Right renal pelvis (tissue), 4 donors: ENCODE measurements around the gene PTCD3. TPM values are rescaled to one million over a fixed set of nuclear protein-coding genes. Genes with fewer than 3 reads are reported as not detected.

Experiments
- DNase-seq, 4 donors: peaks; one replicate each; pipeline ENCODE4 v3.0.0-alpha.2; 2013; ENCODE audit warnings: low read depth in 4 of 4, low spot score in 3 of 4, missing footprints in 1 of 4
- polyA plus RNA-seq, 4 donors: library from polyadenylated mRNA; unstranded; fragments of 120-200 nt; gene quantifications; one replicate each; pipeline ENCODE4 v1.2.1, GENCODE V29; 2013; ENCODE audit not compliant: insufficient read length in 4 of 4

The PTCD3 gene
- polyA plus RNA-seq, 4 donors: 117 to 141 (median 132) TPM

- DNase-seq: peak; percentile 32 to 47 (median 46)
Measured at GRCh38 chr2:86079981-86080911, 25.8 kb upstream of the PTCD3 start.

- no peak for DNase-seq
Measured at GRCh38 chr2:86081724-86082123, 24.3 kb upstream of the PTCD3 start.

- DNase-seq: no peak
Measured at GRCh38 chr2:86082756-86083155, 23.3 kb upstream of the PTCD3 start.

DNA sequence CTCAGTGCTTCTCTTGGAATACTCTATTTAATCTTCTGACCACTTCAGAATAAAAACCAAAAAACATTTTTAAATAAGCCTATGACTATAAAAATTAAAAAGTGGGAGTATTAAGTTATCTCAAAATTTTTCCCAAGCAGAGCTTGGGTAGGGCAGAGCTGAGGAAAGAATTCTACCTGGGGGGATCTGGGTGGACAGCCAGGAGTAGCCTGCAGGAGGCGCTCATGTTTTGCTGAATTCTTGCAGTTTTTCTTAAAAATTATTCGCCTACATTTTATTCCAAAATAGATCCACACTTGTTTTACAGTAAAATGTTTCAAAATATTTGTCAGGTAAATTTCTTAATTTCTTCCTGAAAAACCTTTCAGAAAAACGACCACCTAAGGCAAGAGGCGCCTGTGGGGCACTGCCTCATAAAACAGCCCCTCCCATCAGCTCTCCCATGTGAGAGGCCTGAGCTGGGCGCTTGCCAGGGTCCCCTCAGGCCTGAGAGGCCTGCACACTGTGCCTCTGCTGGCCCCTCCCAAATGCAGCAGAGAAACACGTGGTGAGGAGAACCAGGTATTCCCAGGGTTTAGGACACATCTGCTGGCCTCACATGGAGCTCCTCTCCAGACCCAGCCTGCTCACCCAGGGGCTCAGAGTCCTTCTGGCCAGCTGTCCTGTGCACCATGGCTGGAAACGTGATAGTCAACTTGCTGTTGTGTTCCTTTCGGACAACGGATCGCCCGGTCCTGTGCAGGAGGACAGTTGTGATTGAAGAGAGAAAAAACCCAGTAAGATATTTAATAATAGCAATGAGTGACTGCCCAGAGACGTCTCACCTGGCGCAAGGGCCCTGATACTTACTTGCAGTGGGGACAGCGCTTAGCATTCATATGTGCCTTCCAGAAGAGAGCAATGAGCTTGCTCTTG is 17.8 kb upstream of the PTCD3 start:
- no peak for DNase-seq

GRCh38 chr2:86094229-86094628 is 11.8 kb upstream of the PTCD3 start:
- DNase-seq: no peak

GRCh38 chr2:86097114-86097896 is 8.7 kb upstream of the PTCD3 start:
- DNase-seq: no peak

GRCh38 chr2:86097913-86098312 is 8.1 kb upstream of the PTCD3 start:
- no peak for DNase-seq

- no peak for DNase-seq
Measured at GRCh38 chr2:86102157-86102556, 3.9 kb upstream of the PTCD3 start.

DNA sequence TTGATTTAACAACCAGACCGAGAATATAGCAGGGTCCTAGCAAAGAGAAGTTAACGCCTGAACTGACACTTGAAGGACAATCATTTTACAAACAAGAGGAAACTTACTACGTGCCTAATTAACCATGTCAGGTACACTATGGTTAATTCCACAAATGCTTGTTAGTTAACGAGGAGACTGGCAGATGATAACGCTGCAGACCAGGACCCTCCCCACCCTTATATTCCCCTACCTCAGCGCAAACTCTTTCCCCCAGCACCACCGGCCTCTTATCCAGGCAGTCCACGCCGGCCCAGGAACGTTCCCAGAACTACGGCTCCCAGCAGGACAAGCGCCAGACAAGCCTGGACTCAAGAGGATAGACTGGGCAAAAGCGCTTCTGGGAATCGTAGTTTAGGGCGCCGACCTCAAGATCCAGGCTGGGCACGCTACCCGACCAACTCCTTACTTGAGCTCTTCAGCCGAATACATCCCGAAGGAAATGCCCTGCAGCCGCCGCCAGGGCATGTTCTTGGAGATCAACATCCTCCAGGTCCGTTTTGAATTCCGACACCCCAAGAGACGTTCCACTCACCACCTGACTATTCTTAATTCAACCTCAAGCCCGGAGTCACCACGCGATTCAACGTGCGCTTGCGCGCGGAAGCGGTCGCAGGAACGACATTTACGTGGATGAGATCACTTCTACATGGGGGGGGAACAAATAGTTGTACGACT is 625 bp upstream of the PTCD3 start, which contains the start of gene POLR1A:
POLR1A (minus strand) TSS at position 635 of the 717 bp plus-strand sequence; CDS start at position 525, 110 bp downstream.
- peak; percentile 87 to 95 (median 88) for DNase-seq

GRCh38 chr2:86107031-86107430 is 996 bp downstream of the PTCD3 start:
- DNase-seq: no peak

GRCh38 chr2:86118130-86118529 is 12.1 kb downstream of the PTCD3 start:
- no peak for DNase-seq

GRCh38 chr2:86123328-86123925 is 17.4 kb downstream of the PTCD3 start:
- no peak for DNase-seq

DNA sequence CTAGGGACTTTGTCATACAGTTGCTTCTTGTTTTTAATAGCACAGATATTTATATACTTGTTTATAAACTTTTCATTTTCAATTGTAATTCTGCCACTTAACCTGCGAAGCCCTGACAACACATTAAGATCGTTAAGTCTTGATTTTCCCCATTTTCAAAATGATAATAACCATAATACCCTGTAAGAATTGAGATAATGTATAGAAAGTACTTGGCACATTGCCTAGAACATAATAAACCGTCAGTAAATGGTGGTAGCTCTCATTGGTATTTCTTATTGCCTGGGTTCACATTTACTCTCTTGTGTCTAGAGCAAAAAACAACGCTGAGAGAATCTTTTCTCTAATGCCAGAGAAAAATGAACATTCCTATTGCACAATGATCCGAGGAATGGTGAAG is 18.6 kb downstream of the PTCD3 start:
- DNase-seq: no peak

- DNase-seq: no peak
Measured at GRCh38 chr2:86134709-86135108, 28.7 kb downstream of the PTCD3 start.

DNA sequence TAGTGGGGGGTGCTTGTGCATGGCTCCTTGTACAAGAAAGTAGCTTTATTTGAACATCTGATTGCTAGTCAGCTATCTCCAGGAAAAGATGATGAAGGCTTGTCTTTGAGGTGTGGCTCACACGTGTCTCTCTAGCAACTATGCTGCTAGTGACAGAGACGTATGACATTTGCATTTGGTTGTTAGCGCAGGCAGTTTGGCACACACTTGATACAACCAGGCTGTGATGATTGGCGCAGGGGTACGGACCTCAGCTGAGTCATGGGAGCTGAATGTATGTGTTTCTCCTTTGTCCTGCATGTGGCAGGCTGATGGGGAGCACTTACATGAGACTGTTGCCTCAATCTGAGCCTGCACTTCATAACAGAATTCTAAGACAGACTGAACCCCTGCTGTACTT is 29.6 kb downstream of the PTCD3 start:
- no peak for DNase-seq

DNA sequence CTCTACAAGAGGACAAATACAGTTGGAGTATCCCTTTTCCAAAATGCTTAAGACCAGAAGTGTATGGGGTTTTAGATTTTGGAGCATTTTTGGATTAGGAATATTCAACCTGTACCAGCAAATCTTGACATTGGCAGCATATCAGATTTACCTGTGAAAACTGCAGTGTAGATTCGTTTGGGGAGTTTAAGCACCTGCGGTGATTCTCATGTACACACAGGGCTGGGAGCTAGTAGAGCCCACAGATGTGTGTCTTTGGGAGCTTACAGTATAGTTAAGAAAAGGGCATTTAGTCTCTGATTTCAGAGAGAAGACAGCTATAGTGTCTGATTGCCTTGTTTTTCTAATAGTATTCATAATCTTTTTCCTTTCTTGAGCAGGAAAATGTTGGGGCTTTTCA is 30.1 kb downstream of the PTCD3 start:
- DNase-seq: no peak

DNA sequence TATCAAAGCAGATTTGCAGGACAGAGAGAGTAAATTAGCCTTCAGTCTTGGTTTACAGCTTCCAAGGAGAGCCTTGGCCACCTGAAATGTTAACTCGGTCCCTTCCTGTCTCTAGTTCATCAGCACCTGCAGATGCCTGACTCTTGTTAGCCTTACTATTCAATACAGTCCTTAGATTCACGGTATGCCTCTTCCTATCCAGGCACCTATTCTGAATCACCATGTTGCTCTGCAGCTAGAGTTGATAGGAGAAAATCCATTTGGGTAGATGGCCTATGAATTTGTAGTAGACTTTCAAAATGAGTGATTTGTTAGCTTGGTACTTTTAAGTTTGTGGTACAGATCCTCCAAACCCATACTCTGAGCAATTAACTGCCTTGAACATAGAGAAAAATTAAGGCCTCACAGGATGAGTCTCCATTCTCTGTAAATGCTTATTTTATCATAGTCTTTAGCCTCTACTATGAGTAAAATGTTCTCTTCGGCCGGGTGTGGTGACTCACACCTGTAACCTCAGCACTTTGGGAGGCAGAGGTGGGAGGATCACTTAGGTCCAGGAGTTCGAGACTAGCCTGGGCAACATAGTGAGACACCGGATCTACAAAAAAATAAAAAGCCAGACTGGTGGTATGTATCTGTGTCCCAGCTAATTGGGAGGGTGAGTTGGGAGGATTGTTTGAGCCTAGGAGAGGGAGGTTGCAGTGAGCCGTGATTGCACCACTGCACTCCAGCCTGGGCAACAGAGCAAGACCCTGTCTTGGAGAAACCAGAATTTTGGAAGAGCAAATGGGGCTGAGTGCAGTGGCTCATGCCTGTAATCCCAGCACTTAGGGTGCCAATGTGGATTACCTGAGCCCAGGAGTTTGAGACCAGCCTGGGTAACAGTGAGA is 32.9 kb downstream of the PTCD3 start:
- no peak for DNase-seq

DNA sequence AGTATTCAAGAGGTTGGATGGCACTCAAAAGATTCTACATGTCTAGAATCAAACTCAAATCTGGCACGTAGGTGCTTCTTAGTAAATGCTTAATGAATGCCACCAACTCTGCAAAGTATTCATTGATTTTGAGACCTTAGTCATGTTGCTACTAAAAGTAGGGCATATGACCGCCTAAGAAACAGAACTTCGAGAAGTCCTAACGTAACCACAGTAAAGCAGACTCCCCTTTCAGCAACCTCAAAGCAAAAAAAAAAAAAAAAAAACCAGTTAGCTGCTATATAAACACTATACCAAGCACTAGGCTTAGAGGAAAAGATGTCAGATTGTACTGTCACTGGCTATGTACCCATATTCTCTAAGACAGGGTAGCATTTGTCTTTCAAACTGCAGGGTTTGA is 33.9 kb downstream of the PTCD3 start:
- DNase-seq: no peak
